ENCODE measurements around the gene CACNA1C.
"Not testable (repeated sequence)": the region's sequence is repeated elsewhere in the genome, so short reads cannot be mapped to it uniquely, and the experiment has no call there.

The CACNA1C gene

GRCh38 chr12:2466211-2466610, 413.4 kb downstream of the CACNA1C start:
- DNase-seq = no peak

DNA sequence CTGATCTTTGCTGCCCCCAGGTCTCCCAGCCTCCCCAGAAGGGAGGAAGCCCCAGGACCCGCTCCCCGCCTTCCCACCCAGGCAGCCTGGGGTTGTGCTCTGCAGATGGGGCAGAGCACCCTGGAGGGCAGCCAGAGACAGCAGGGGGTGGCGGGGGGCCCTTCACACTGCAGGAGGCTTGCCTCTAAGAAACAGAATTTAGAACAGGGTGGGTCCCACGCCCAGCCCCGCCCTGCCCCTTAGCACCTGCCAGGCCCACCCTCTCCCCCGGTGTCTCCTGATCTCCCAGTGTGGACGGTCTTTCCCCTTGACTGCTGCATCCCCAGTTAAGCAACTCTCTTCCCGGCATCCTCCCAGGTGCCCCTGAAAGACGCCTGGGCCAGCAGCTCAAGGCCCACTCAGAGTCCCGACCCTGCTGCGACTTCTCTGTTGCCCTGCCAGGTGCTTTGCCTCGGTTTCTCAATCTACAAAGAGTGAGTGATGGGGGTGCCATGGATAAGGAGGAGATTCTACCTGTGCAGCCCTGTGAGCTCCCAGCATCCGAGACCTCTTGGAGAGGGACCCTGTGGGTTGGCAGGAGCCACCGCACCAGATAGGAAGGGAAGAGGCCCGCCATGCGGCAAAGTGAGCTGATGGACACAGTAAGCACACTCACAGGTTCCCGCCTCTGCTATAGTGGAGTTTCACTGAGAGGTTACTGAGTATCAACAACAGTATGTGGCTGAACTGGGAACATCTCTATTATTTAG, 414.8 kb downstream of the CACNA1C start:
- DNase-seq = no peak

- no peak for DNase-seq
Observed at GRCh38 chr12:2475984-2476383, 423.2 kb downstream of the CACNA1C start.

DNA sequence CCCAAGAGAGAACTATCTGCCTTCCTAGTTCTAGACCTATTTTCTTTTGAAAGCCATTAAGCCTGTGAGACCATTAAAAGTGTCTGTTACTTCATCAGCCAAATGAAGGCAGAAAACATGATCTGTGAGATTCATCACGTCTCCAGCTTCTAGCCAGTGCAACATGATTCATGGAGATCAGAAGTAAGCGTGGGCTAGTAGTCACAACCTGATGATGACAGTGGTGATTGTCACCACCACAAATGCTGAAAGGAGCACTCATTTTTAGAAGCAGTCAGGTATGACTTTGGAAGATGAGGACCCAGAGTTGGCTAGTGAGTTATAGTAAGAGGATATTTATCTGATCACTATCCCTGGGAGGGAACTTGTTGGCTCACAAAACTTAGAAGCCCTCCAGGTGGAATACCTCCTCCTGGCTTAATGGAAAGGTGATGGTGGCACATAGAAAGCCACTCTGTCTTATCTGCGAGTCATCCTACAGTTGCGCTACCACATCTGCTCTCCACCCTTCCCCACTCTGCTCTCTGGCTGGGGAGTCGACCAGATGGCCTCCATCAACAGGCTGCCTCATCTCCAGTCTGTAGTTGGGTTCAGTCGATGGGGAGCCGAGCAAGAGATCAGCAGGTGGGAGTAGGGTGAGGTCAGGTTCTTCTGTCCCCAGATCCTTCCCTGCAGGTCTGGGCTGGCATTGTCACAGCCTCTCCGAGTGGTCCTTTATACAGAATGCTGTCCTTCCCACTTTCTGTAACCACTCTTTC, 424.4 kb downstream of the CACNA1C start:
- DNase-seq = no peak

GRCh38 chr12:2479851-2480535, 427.2 kb downstream of the CACNA1C start:
- no peak for DNase-seq

- no peak for DNase-seq
Observed at GRCh38 chr12:2481346-2481745, 428.6 kb downstream of the CACNA1C start.

GRCh38 chr12:2481951-2482350, 429.2 kb downstream of the CACNA1C start:
- DNase-seq = no peak

- DNase-seq = no peak
Observed at GRCh38 chr12:2482938-2483660, 430.3 kb downstream of the CACNA1C start.

GRCh38 chr12:2483713-2484112, 430.9 kb downstream of the CACNA1C start:
- DNase-seq = no peak

DNA sequence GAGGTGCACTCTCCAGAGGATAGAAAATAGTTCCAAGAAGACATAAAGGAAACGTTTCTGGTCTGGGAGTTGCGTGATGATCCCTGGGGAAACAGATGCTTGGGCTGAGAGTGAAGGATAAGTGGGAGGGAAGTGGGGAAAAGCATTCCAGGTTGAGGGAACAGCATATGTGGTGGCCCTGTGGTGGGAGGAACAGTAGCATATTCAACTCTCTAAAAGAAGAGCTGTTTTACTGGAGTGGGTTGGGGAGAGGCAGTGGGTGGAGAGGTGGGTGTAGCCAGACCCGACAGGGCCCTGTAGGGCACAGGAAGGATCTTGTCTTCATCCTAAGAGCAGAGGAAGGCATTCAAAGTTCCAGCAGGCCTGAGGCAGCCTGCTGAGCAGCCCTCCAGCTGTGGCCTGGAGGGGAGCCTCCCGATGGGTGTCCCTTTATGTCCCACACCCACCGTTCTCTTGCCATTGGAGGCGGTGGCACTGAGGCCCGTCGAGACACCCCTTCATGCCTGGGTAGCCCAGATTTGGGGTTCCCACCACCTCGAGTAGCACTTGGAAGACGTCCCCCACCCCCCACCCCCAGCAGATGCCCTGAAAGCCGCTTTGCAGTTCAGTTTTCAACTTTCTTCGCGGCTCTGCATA, 431.5 kb downstream of the CACNA1C start:
- DNase-seq = no peak

- DNase-seq = no peak
Observed at GRCh38 chr12:2485681-2486080, 432.9 kb downstream of the CACNA1C start.

GRCh38 chr12:2486796-2487195, 434.0 kb downstream of the CACNA1C start:
- no peak for DNase-seq

DNA sequence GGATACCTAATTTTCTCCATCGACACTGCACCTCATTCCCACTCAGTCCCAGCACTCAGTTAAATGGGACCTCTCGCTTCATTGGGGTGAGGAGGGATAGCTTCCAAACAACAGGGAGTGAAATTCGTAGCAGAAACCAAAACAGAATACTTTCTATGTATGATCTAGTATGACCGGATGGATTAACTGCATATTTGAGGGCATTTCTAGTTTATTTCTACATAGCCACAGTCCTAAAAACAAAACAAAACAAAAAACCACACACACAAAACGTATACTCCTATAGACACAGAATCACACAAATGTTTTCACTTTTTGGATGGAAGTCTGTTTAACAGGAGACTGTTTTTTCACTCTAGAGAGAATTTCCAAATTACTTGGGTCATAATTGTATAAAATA, 434.5 kb downstream of the CACNA1C start:
- no peak for DNase-seq

DNA sequence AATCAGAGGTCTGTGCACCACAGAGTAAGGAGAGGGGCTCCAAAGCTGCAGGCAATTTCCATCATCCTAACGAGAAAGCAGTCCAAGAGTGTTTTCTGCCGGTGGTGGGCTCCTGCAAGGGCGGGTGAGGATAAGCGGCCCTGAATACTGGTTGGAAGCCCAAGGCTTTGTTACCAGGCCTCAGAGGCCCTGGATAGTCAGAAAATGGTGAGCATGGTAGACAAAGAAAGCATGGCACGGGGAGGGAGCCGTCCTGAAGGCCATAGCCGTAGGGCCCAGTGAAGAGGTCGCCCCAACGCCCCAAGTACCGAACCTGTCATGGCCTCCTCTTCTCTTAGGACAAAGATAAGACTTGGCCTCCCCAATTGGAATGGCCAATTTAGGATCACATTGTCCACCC, 435.3 kb downstream of the CACNA1C start:
- DNase-seq = no peak

DNA sequence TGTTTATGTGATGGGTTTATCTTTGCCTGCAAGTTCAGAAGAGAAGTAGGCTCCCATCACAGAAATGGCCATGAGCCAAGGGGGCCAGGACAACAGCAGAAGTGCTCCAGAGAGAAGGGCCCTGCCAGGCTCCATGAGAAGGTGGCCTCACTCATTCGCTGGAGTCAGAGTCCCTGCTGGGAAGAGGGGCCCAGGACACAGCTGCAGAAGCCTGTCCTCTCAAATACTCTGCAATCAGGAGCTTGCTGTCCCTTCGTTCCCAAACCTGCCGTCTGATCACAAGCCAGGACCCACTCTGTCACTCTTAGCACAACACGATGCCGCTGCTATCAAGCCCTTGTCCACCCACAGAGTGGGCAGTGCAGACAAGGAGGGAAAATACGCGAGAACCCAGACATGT, 435.8 kb downstream of the CACNA1C start:
- DNase-seq = no peak

DNA sequence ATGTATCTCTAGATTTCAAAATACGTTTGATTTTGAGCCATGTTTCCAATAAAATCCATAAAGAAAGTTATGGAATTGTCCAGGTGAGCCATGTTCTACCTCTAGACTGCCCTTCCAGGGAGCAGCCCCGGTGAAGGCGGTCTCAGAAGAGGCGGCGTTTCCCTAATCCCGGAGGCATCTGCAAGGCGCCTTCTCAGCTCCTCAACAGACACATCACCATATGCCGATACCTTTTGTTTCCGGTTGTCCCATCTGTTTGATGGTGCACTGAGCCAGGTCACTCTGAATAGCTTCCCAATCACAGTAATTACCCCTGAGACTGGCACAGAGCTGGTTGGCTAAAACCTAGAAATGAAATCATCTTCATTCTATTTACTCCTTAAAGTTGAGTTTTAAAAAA, 436.5 kb downstream of the CACNA1C start:
- DNase-seq = no peak

GRCh38 chr12:2490831-2491230, 438.0 kb downstream of the CACNA1C start:
- DNase-seq = no peak

DNA sequence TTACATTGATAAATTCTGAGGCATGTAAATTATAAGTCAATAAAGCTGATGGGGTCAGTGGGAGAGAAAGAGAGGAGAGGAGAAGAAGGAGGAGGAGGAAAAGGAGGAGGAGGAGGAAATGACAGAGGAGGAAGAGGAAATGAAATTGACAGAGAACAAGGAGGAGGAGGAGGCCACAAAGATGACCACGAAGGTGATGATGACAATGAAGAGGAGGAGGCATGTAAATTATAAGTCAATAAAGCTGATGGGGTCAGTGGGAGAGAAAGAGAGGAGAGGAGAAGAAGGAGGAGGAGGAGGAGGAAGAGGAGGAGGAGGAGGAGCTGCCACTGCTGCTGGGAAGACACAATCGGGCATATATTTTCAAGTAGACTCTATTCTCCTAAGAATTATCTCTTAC, 438.6 kb downstream of the CACNA1C start:
- DNase-seq = not testable (repeated sequence)

DNA sequence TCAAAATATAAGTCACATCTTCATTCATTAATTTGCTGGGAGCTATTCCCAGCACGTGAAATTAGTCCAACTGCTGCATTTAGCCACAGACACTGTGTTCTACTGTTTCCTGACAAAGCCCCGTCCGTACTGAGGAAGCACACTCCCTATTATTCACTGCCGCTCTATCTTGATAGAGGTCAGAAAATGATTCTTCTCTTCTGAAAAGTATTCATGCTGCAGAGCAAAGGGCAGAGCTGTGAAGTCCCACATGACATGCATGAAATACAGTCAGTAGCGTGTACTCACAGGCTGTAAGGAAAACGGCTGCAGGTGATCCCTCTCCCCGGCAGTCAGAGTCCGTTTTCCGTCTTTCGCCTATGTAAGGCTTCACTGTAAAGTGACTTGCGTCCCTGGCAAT, 439.4 kb downstream of the CACNA1C start:
- no peak for DNase-seq

DNA sequence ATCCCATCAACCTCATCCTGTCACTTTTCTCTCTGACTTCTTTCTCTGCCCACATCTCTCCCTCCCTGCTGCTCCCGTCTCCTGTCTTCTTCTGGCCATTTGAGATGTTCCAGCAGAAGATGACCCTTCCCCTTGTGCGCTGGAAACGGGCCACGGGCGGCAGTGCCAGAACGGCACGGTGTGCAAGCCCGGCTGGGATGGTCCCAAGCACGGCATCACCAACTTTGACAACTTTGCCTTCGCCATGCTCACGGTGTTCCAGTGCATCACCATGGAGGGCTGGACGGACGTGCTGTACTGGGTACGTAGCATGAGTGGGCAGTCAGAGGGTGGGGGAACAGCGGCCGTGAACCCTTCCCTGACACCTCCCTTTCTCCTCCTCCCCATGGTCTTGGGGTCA, 440.3 kb downstream of the CACNA1C start:
- DNase-seq = no peak

DNA sequence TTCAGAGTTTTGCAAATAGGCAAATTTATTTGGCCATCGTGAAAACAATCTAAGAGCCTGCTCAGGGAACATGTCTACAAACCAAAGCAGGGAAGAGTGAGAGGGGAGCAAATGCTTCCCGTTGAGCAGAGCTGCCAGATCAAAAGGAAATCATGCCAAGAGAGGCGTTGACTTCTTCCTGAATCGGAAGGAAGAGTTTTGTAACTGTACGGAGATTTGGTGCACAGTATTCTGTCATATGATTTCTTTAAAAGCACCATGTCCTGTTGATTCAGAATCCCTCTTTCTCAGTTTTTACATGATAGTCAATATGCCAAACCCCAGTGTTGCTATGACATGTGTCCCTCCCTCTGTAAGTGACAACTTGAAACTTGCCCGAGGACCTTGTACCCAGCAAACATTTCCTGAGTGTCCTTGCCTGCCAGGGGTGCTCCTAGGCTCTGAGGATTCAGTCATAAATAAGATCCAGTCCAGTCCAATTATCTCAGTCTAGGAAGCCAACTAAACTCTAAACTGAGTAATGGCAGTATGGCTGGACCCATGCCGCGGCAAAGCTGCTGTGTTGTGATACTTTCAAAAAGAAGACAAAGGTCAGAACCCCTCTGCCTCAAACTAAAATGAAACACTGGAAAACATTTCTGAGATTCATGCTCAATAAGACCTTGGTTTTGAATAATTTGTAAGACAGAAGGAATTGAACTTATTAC, 441.9 kb downstream of the CACNA1C start:
- no peak for DNase-seq

Data from activated CD4-positive, alpha-beta T cell treated with anti-CD3 and anti-CD28 coated beads, Interleukin-2, amount 50 U/mL, for 4 hours (primary cell).